CD4-positive, alpha-beta T cell (primary cell): Measurements from ENCODE around the gene TMEM38B. TPM values are rescaled to one million over a fixed set of nuclear protein-coding genes. Genes with fewer than 3 reads are reported as not detected.
"Not testable (repeated sequence)": the region's sequence is repeated elsewhere in the genome, so short reads cannot be mapped to it uniquely, and the experiment has no call there.

Source experiments
- ATAC-seq: fragments of 200-7000 bp; cut with Tn5 transposase; one replicate; pipeline ENCODE4 v1.10.0; 2022; ENCODE audit warnings: mild to moderate bottlenecking; ENCODE audit not compliant: poor library complexity
- CTCF ChIA-PET: fragments of 350-600 bp; sonication (Branson Sonifier 250); formaldehyde crosslinking; loops from one replicate; lab custom pipeline; 2021; ENCODE audit warnings: antibody characterized with exemption, inconsistent platforms; lab: Charles Lee
- POLR2A ChIA-PET: fragments of 350-600 bp; sonication (Branson Sonifier 250); formaldehyde crosslinking; loops from one replicate; lab custom pipeline; 2021; ENCODE audit warnings: antibody characterized with exemption, inconsistent platforms; lab: Charles Lee
- DNase-seq, 14 experiments: peaks; one replicate each; pipeline ENCODE4 v3.0.0-alpha.2; 2013 to 2020; ENCODE audit warnings: mixed read lengths in 2 of 14
- H3K27ac ChIP-seq, 2 donors: one replicate each; pipeline versions ENCODE4 v1.5.1 to v1.7.0; 2013; ENCODE audit warnings: low read length in 2 of 2, low read depth in 1 of 2, mild to moderate bottlenecking in 1 of 2
- H3K27me3 ChIP-seq, 2 experiments: 1 replicate in 1 of 2; 2 replicates in 1 of 2; pipeline versions ENCODE4 v1.6.1 to v1.7.0; 2013; ENCODE audit warnings: low read length in 2 of 2, control low read depth in 1 of 2, mild to moderate bottlenecking in 1 of 2, moderate library complexity in 1 of 2; ENCODE audit not compliant: insufficient read depth in 2 of 2, control insufficient read depth in 1 of 2
- H3K36me3 ChIP-seq: one replicate; pipeline ENCODE4 v1.6.1; 2013; ENCODE audit warnings: low read length, control low read depth; ENCODE audit not compliant: insufficient read depth
- H3K4me1 ChIP-seq: one replicate; pipeline ENCODE4 v1.6.1; 2013; ENCODE audit warnings: low read length, control low read depth; ENCODE audit not compliant: insufficient read depth
- H3K4me3 ChIP-seq: one replicate; pipeline ENCODE4 v1.5.1; 2013; ENCODE audit warnings: mild to moderate bottlenecking, low read length, moderate library complexity
- H3K9me3 ChIP-seq, 2 experiments: 1 replicate in 1 of 2; 2 replicates in 1 of 2; pipeline versions ENCODE4 v1.6.1 to v1.7.0; 2013; ENCODE audit warnings: low read length in 2 of 2, mild to moderate bottlenecking in 2 of 2, control low read depth in 1 of 2, moderate library complexity in 1 of 2; ENCODE audit not compliant: control insufficient read depth in 1 of 2, insufficient read depth in 1 of 2
- H3K27ac Mint-ChIP-seq: one replicate; pipeline ENCODE4 v1.8.0; 2020; ENCODE audit warnings: mixed read lengths
- H3K27me3 Mint-ChIP-seq: one replicate; pipeline ENCODE4 v1.8.0; 2021; ENCODE audit warnings: mixed read lengths
- H3K36me3 Mint-ChIP-seq: one replicate; pipeline ENCODE4 v1.8.0; 2021; ENCODE audit warnings: low read depth, mixed read lengths
- H3K4me1 Mint-ChIP-seq: one replicate; pipeline ENCODE4 v1.8.0; 2021; ENCODE audit warnings: low read depth, mixed read lengths
- H3K4me3 Mint-ChIP-seq: one replicate; pipeline ENCODE4 v1.8.0; 2020; ENCODE audit warnings: mild to moderate bottlenecking, mixed read lengths
- H3K9me3 Mint-ChIP-seq: one replicate; pipeline ENCODE4 v1.8.0; 2020; ENCODE audit warnings: mixed read lengths
- intact Hi-C, 2 experiments: fragments of 100-400 bp; cut with DNase I in 1 of 2; cut with micrococcal nuclease in 1 of 2; formaldehyde crosslinking; loops; one replicate each; pipeline versions ENCODE4 v1.15.1 to v1.9.0; 2023 to 2025; cut with DNase I, micrococcal nuclease
- total RNA-seq, 174 experiments: library from RNA in 2 of 174; stranded (reverse) in 2 of 174; gene quantifications; one replicate each; pipeline ENCODE4 v1.2.3 and lab custom pipeline; 2021 to 2026
- TF ChIP-seq, protein P1 (sequence below): fragments of 200-600 bp; IDR thresholded peaks from one replicate; pipeline ENCODE4 v1.8.0; 2022; ENCODE audit warnings: antibody characterized with exemption, mild to moderate bottlenecking

The TMEM38B gene
- total RNA-seq, 2 experiments from 2014 or later, result 12.9 to 13.9 TPM

DNA sequence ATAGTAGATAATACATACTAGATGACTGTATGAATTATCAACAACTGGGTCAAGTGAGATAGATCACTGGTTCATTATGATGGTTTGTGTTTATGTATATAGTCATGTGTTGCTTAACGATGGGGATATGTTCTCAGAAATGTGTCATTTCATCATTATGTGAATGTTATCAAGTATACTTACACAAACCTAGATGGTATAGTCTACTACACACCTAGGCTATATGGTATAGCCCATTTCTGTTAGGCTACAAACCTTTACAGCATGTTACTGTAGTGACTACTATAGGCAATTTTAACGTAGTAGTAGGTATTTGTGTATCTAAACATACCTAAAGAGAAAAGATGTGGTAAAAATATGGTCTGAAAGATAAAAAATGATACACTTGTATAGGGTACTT is 31.0 kb downstream of the TMEM38B start:
- Mint-ChIP-seq H3K27me3 (no peaks in the 10 kb centered on the region), H3K4me3 (no peak overlapping the region), H3K4me1 (no peaks in the 10 kb centered on the region), H3K27ac (no peak overlapping the region), H3K9me3 (peaks cover 3% of the 10 kb centered on the region), H3K36me3 (peaks cover 54% of the 10 kb centered on the region)
- ChIA-PET CTCF (no interaction called here), POLR2A (no interaction called here)
- Histone ChIP-seq H3K4me3 (no peak overlapping the region), H3K27me3 (no peaks in the 10 kb centered on the region), H3K4me1 (no peaks in the 10 kb centered on the region), H3K36me3 (no peaks in the 10 kb centered on the region), H3K9me3 (no peaks in the 10 kb centered on the region), H3K27ac (no peak overlapping the region)
- no peak for DNase-seq
- intact Hi-C loops, result no loop called here
- ATAC-seq, result no peak
- TF ChIP-seq, protein P1, sequence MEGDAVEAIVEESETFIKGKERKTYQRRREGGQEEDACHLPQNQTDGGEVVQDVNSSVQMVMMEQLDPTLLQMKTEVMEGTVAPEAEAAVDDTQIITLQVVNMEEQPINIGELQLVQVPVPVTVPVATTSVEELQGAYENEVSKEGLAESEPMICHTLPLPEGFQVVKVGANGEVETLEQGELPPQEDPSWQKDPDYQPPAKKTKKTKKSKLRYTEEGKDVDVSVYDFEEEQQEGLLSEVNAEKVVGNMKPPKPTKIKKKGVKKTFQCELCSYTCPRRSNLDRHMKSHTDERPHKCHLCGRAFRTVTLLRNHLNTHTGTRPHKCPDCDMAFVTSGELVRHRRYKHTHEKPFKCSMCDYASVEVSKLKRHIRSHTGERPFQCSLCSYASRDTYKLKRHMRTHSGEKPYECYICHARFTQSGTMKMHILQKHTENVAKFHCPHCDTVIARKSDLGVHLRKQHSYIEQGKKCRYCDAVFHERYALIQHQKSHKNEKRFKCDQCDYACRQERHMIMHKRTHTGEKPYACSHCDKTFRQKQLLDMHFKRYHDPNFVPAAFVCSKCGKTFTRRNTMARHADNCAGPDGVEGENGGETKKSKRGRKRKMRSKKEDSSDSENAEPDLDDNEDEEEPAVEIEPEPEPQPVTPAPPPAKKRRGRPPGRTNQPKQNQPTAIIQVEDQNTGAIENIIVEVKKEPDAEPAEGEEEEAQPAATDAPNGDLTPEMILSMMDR, result no peak

DNA sequence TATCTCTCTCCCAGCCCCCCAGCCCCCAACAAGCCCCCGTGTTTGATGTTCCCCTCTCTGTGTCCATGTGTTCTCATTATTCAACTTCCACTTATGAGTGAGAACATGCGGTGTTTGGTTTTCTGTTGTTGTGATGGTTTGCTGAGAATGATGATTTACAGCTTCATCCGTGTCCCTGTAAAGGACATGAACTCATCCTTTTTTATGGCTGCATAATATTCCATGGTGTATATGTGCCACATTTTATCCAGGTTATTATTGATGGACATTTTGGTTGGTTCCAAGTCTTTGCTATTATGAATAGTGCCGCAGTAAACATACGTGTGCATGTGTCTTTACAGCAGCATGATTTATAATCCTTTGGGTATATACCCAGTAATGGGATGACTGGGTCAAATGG is 33.9 kb downstream of the TMEM38B start:
- intact Hi-C loops, result not testable (repeated sequence)

DNA sequence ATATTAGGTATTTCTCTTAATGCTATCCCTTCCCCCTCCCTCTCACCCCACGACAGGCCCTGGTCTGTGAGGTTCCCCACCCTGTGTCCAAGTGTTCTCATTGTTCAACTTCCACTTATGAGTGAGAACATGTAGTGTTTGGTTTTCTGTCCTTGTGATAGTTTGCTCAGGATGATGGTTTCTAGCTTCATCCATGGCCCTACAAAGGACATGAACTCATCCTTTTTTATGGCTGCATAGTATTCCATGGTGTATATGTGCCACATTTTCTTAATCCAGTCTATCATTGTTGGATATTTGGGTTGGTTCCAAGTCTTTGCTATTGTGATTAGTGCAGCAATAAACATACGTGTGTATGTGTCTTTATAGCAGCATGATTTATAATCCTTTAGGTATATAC is 37.1 kb downstream of the TMEM38B start:
- H3K27ac Mint-ChIP-seq, CTCF ChIA-PET, H3K4me3 Mint-ChIP-seq, DNase-seq, H3K27me3 ChIP-seq, H3K27ac ChIP-seq, ATAC-seq, H3K4me1 ChIP-seq, intact Hi-C loops, POLR2A ChIA-PET, H3K4me1 Mint-ChIP-seq, H3K36me3 ChIP-seq, H3K27me3 Mint-ChIP-seq, H3K4me3 ChIP-seq: not testable (repeated sequence)
- H3K9me3 ChIP-seq, result peaks cover 0 to 25% of the 10 kb centered on the region in 2 experiments
- Mint-ChIP-seq H3K9me3 (peaks cover 30% of the 10 kb centered on the region), H3K36me3 (peaks cover 93% of the 10 kb centered on the region)

More for the DNA sequence above, 33.9 kb downstream of the TMEM38B start:
- ATAC-seq, H3K36me3 ChIP-seq, H3K4me1 ChIP-seq, H3K27me3 Mint-ChIP-seq, H3K9me3 ChIP-seq, CTCF ChIA-PET, H3K4me3 ChIP-seq, DNase-seq, H3K27ac ChIP-seq, POLR2A ChIA-PET, H3K4me1 Mint-ChIP-seq, H3K27me3 ChIP-seq, H3K4me3 Mint-ChIP-seq, H3K9me3 Mint-ChIP-seq, H3K27ac Mint-ChIP-seq: not testable (repeated sequence)
- H3K36me3 Mint-ChIP-seq, result peaks cover 73% of the 10 kb centered on the region

DNA sequence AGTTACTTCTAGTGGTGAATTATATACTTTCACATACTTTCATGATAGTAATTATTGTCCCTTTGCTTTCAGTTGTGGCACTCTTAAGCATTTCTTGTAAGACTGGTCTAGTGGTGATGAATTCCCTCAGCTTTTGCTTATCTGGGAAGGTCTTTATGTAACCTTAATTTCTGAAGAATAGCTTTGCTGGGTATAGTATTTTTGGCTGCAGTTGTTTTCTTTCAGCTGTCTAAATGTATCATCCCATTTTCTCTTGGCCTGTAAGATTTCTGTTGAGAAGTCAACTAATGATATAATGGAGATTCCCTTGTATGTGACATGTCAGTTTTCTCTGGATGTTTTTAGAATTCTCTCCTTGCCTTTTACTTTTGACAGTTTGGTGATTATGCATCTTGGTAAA is 41.0 kb downstream of the TMEM38B start:
- POLR2A ChIA-PET, result no interaction called here
- no peaks in the 10 kb centered on the region for H3K27me3 ChIP-seq
- H3K27ac Mint-ChIP-seq, result no peak overlapping the region

More for the DNA sequence above, 41.0 kb downstream of the TMEM38B start:
- ATAC-seq, result no peak
- Mint-ChIP-seq H3K36me3 (peaks cover 97% of the 10 kb centered on the region), H3K9me3 (peaks cover 28% of the 10 kb centered on the region), H3K27me3 (no peaks in the 10 kb centered on the region), H3K4me3 (no peak overlapping the region), H3K4me1 (no peaks in the 10 kb centered on the region)
- H3K4me1 ChIP-seq, result no peaks in the 10 kb centered on the region
- no peak for DNase-seq
- no peaks in the 10 kb centered on the region for H3K36me3 ChIP-seq
- CTCF ChIA-PET, result no interaction called here
- intact Hi-C loops, result no loop called here
- peaks cover 11 to 25% of the 10 kb centered on the region in 2 experiments for H3K9me3 ChIP-seq
- H3K27ac ChIP-seq, result no peak overlapping the region
- TF ChIP-seq, protein P1, result no peak
- H3K4me3 ChIP-seq, result no peak overlapping the region
